Activated B cell treated with CpG ODN at 0.5 μM for 24 hours (primary cell): ENCODE data around the gene ADAMTS3. TPM values are rescaled to one million over a fixed set of nuclear protein-coding genes. Genes with fewer than 3 reads are reported as not detected.

Experiments used
- ATAC-seq: fragments of 200-7000 bp; cut with Tn5 transposase; one replicate; pipeline ENCODE4 v1.10.0; 2021; ENCODE audit warnings: low read depth, mild to moderate bottlenecking, moderate library complexity
- CTCF ChIA-PET: fragments of 350-600 bp; sonication (Branson Sonifier 250); formaldehyde crosslinking; loops from one replicate; lab custom pipeline; 2021; ENCODE audit warnings: antibody characterized with exemption; lab: Charles Lee
- POLR2A ChIA-PET: fragments of 350-600 bp; sonication (Branson Sonifier 250); formaldehyde crosslinking; loops from one replicate; lab custom pipeline; 2021; ENCODE audit warnings: antibody characterized with exemption; lab: Charles Lee
- DNase-seq: peaks from one replicate; pipeline ENCODE4 v3.0.0; 2022
- H3K27ac Mint-ChIP-seq: one replicate; pipeline ENCODE4 v1.8.0; 2020; ENCODE audit warnings: mixed read lengths
- H3K27me3 Mint-ChIP-seq: one replicate; pipeline ENCODE4 v1.8.0; 2021; ENCODE audit warnings: mixed read lengths
- H3K36me3 Mint-ChIP-seq: one replicate; pipeline ENCODE4 v1.8.0; 2021; ENCODE audit warnings: low read depth, mixed read lengths
- H3K4me1 Mint-ChIP-seq: one replicate; pipeline ENCODE4 v1.8.0; 2021; ENCODE audit warnings: mixed read lengths
- H3K4me3 Mint-ChIP-seq: one replicate; pipeline ENCODE4 v1.8.0; 2020; ENCODE audit warnings: mild to moderate bottlenecking, mixed read lengths
- H3K9me3 Mint-ChIP-seq: one replicate; pipeline ENCODE4 v1.8.0; 2020; ENCODE audit warnings: mixed read lengths
- intact Hi-C: fragments of 100-400 bp; cut with micrococcal nuclease; formaldehyde crosslinking; loops from one replicate; pipeline ENCODE4 v1.15.1; 2024
- total RNA-seq: library from RNA; stranded (reverse); gene quantifications from 2 replicates; pipeline ENCODE4 v1.2.3, GENCODE V29; 2022
- TF ChIP-seq, protein P1 (sequence below): fragments of 200-600 bp; IDR thresholded peaks from one replicate; pipeline ENCODE4 v1.8.0; 2022; ENCODE audit warnings: antibody characterized with exemption, mild to moderate bottlenecking

ADAMTS3 gene
- total RNA-seq, 1 donor from 2014 or later, result not detected

DNA sequence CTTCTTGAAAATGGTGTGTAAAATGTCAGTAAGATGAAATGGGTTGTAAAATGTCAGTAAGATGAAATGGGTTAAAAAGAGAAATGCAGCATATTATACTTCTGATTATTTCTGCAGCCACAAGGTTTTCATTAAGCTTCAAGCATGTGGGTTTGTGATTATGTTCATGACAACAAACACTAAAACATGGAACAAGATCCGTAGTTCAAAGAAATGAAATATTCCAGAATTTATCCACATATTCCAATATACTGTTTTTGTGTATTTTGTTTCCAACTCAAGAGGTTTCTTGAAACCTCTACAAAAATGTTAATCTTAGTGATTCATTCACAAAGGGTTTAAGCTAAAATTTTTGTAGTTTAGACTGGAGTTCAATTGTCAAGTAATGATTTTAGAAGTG, 84.0 kb downstream of the ADAMTS3 start:
- no peak for ATAC-seq
- intact Hi-C loops, result no loop called here
- ChIA-PET CTCF (no interaction called here), POLR2A (no interaction called here)
- Mint-ChIP-seq H3K27me3 (no peaks in the 10 kb centered on the region), H3K4me1 (no peaks in the 10 kb centered on the region), H3K9me3 (no peaks in the 10 kb centered on the region), H3K4me3 (no peak overlapping the region), H3K36me3 (no peaks in the 10 kb centered on the region), H3K27ac (no peak overlapping the region)
- DNase-seq, result no peak
- TF ChIP-seq, protein P1, sequence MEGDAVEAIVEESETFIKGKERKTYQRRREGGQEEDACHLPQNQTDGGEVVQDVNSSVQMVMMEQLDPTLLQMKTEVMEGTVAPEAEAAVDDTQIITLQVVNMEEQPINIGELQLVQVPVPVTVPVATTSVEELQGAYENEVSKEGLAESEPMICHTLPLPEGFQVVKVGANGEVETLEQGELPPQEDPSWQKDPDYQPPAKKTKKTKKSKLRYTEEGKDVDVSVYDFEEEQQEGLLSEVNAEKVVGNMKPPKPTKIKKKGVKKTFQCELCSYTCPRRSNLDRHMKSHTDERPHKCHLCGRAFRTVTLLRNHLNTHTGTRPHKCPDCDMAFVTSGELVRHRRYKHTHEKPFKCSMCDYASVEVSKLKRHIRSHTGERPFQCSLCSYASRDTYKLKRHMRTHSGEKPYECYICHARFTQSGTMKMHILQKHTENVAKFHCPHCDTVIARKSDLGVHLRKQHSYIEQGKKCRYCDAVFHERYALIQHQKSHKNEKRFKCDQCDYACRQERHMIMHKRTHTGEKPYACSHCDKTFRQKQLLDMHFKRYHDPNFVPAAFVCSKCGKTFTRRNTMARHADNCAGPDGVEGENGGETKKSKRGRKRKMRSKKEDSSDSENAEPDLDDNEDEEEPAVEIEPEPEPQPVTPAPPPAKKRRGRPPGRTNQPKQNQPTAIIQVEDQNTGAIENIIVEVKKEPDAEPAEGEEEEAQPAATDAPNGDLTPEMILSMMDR, result no peak

DNA sequence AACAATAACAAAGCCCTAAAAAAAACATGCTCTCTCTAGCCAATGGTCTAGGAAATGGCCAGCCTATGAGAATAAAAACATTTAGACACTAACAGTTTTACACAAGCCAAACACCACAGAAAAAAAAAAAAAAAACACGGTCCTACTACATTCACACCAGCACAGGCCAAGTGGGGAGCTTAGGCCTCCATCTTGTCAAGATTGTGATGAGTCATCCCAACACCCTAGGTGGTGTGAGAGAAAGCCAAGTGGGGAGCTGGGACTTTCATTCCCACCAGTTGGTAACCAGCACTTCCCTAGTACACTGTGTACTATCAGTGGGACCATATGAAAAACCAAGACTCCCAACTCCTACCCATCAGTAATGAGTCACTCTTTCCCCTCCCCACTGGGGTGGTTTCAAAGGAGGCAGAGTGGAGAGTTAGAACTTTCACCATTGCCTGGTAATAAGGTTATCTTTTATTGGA, 95.6 kb downstream of the ADAMTS3 start:
- ChIA-PET POLR2A (no interaction called here), CTCF (no interaction called here)
- no peak overlapping the region for H3K27ac Mint-ChIP-seq
- no peaks in the 10 kb centered on the region for H3K4me1 Mint-ChIP-seq
- H3K36me3 Mint-ChIP-seq, result no peaks in the 10 kb centered on the region
- DNase-seq (no peak), ATAC-seq (no peak)
- TF ChIP-seq, protein P1, result no peak
- no peak overlapping the region for H3K4me3 Mint-ChIP-seq
- no peaks in the 10 kb centered on the region for H3K9me3 Mint-ChIP-seq
- intact Hi-C loops, result no loop called here
- H3K27me3 Mint-ChIP-seq, result no peaks in the 10 kb centered on the region

DNA sequence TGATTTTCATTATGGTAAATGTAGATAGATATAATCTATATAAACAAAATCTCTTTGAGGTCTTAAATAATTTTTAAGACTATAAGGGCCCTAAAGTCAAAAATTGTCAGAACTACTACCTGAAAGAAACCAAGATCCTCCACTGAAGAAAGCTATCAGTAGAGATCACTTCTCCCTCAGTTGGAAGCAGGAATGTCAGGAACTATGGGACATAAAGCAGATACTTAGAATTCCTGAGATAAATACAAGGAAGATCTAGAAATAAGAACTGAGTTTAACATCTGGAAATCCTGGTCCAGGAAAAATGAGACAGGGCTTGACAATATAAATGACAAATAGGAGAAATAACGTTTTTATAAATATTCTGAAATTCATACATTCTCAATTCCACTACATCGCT, 97.2 kb downstream of the ADAMTS3 start:
- no peak for ATAC-seq
- TF ChIP-seq, protein P1, result no peak
- CTCF ChIA-PET, result no interaction called here
- POLR2A ChIA-PET, result no interaction called here
- Mint-ChIP-seq H3K36me3 (no peaks in the 10 kb centered on the region), H3K27ac (no peak overlapping the region), H3K4me1 (no peaks in the 10 kb centered on the region), H3K9me3 (no peaks in the 10 kb centered on the region), H3K4me3 (no peak overlapping the region), H3K27me3 (no peaks in the 10 kb centered on the region)
- DNase-seq, result no peak
- intact Hi-C loops, result no loop called here

DNA sequence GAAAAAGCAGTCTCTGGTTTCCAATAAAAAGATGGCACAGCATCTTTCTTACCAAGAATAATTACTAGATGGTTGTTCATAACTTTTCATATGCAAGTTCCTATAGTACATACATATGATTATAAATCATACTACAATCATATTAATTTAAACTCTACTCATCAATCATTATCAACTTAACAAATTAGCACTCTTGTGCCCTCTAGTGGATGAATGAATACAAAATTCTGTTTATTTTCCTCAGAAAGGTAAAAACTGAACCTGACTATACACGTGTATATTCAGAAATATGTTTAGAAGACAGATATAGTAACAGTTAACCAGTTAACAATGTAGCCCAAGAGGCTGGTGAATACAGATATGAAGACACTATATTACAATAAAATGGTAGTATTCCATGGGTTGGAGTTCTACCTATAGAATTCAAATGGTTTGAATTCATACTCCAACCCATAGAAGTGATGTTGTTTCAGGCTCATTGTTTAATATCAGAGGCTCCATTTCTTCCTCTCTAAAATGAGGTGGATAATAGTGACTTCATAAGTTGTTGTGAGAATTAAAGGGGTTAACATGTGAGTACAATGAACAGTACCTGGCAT, 100.0 kb downstream of the ADAMTS3 start:
- H3K9me3 Mint-ChIP-seq, result no peaks in the 10 kb centered on the region
- TF ChIP-seq, protein P1, result no peak
- no peak for ATAC-seq
- H3K27ac Mint-ChIP-seq, result no peak overlapping the region
- no peak for DNase-seq
- H3K4me1 Mint-ChIP-seq, result no peaks in the 10 kb centered on the region
- ChIA-PET CTCF (no interaction called here), POLR2A (no interaction called here)
- intact Hi-C loops, result loop anchor here (2.0 kb wide), 1 partner anchor 1868 kb away; no protein-coding TSS in a partner anchor
- no peak overlapping the region for H3K4me3 Mint-ChIP-seq
- H3K36me3 Mint-ChIP-seq, result no peaks in the 10 kb centered on the region
- H3K27me3 Mint-ChIP-seq, result no peaks in the 10 kb centered on the region

DNA sequence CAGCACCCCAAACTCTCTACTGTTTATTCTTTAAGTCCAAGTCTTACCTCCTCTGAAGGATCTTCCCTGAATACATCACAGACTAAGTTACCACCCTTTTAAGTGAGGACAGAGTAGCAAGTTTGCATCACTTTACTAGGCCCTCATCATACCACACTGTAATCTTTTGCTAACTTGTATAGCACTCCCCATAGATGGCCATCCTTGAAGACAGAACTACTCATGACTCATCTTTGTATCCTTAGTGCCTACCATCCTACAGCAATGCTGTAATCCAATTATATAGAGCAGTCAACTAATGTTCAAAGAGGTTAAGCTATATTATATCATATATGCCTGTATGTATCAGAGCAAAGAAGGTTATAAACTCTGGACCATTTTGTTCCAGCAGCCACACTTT, 101.4 kb downstream of the ADAMTS3 start:
- intact Hi-C loops, result loop anchor here (2.0 kb wide), 1 partner anchor 1867 kb away; no protein-coding TSS in a partner anchor
- Mint-ChIP-seq H3K4me1 (no peaks in the 10 kb centered on the region), H3K27me3 (no peaks in the 10 kb centered on the region), H3K36me3 (no peaks in the 10 kb centered on the region), H3K9me3 (no peaks in the 10 kb centered on the region), H3K4me3 (no peak overlapping the region), H3K27ac (no peak overlapping the region)
- no peak for ATAC-seq
- no peak for DNase-seq
- ChIA-PET POLR2A (no interaction called here), CTCF (interaction anchor here (0.5 kb wide), 1 partner anchor 9 kb away, joined by 3 read pairs; no protein-coding TSS in a partner anchor)
- TF ChIP-seq, protein P1, result no peak
